C4-2B (cell line): ENCODE measurements around the gene GBE1.

Source experiments
- CTCF ChIP-seq: fragments of 450-650 bp; conservative IDR thresholded peaks from 2 replicates; pipeline ENCODE4 v1.5.1; 2017; ENCODE audit warnings: mild to moderate bottlenecking
- ZFX ChIP-seq: fragments of 450-650 bp; IDR thresholded peaks from 2 replicates; pipeline ENCODE4 v1.6.1; 2017

- TF ChIP-seq CTCF, result no peak
- TF ChIP-seq ZFX, result no peak
Observed at GRCh38 chr3:81790117-81790516, 28.7 kb upstream of the GBE1 start.
